Measurements from ENCODE around the gene TPM3. TPM values are rescaled to one million over a fixed set of nuclear protein-coding genes. Genes with fewer than 3 reads are reported as not detected.

TPM3 gene
- total and polyA plus RNA-seq, 9 of the 15 experiments (the other 6 are each of a cell fraction or from before 2014, with no cell fraction given): 202 to 604 (median 421) TPM

GRCh38 chr1:154183046-154183915 lies 8.6 kb downstream of the TPM3 start (continued):
- TF ChIP-seq NR2C1 (IDR thresholded peaks at IDR 0.05): 0 out of 2 replicates have a peak, but pooled peaks have one; percentile 58
- peak; percentile 27; the same call in 1 of the 2 replicates for TF ChIP-seq NR2C1 (tag; IDR thresholded peaks at IDR 0.05)
- 0 out of 2 replicates have a peak, but pooled peaks have one; percentile 36 for TF ChIP-seq TCF3 (CRISPR knock-in tag; IDR thresholded peaks at IDR 0.05)
- TF ChIP-seq SREBF1 (IDR thresholded peaks at IDR 0.05; ENCODE audit: borderline replicate concordance, low read depth, low read length): no peak
- TF ChIP-seq, protein P1, sequence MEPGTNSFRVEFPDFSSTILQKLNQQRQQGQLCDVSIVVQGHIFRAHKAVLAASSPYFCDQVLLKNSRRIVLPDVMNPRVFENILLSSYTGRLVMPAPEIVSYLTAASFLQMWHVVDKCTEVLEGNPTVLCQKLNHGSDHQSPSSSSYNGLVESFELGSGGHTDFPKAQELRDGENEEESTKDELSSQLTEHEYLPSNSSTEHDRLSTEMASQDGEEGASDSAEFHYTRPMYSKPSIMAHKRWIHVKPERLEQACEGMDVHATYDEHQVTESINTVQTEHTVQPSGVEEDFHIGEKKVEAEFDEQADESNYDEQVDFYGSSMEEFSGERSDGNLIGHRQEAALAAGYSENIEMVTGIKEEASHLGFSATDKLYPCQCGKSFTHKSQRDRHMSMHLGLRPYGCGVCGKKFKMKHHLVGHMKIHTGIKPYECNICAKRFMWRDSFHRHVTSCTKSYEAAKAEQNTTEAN (CRISPR knock-in tag; IDR thresholded peaks at IDR 0.05): no peak
- no peak for TF ChIP-seq POLR3G (IDR thresholded peaks at IDR 0.05; ENCODE audit: extremely low read depth, insufficient read length, insufficient replicate concordance)
- TF ChIP-seq POLR2AphosphoS2 (IDR thresholded peaks at IDR 0.05; ENCODE audit: low read length): peak; percentile 27; the same call in 1 of the 2 replicates
- no peak for TF ChIP-seq MCM7 (IDR thresholded peaks at IDR 0.05)
- TF ChIP-seq CREB3L1 (IDR thresholded peaks at IDR 0.05; ENCODE audit: borderline replicate concordance, low read depth): peak; percentile 82
- TF ChIP-seq ZNF77 (CRISPR knock-in tag; IDR thresholded peaks at IDR 0.05): no peak
- TF ChIP-seq ADNP (tag; IDR thresholded peaks at IDR 0.05): no peak
- TF ChIP-seq SNRNP70 (optimal IDR thresholded peaks at IDR 0.05; ENCODE audit: low read depth, low read length): no peak
- no peak for TF ChIP-seq ID3 (CRISPR knock-in tag; IDR thresholded peaks at IDR 0.05)
- peak; percentile 72; the same call in 1 of the 2 replicates for TF ChIP-seq ID3 (tag; IDR thresholded peaks at IDR 0.05)
- TF ChIP-seq ETV1 (tag; conservative IDR thresholded peaks at IDR 0.05; ENCODE audit: low read depth): peak; percentile 87
- TF ChIP-seq IFI16 (CRISPR knock-in tag; IDR thresholded peaks at IDR 0.05): no peak
- TF ChIP-seq ZNF780A (CRISPR knock-in tag; IDR thresholded peaks at IDR 0.05): no peak
- peak; percentile 98 for TF ChIP-seq GABPB1 (CRISPR knock-in tag; IDR thresholded peaks at IDR 0.05)
- TF ChIP-seq, protein P2, sequence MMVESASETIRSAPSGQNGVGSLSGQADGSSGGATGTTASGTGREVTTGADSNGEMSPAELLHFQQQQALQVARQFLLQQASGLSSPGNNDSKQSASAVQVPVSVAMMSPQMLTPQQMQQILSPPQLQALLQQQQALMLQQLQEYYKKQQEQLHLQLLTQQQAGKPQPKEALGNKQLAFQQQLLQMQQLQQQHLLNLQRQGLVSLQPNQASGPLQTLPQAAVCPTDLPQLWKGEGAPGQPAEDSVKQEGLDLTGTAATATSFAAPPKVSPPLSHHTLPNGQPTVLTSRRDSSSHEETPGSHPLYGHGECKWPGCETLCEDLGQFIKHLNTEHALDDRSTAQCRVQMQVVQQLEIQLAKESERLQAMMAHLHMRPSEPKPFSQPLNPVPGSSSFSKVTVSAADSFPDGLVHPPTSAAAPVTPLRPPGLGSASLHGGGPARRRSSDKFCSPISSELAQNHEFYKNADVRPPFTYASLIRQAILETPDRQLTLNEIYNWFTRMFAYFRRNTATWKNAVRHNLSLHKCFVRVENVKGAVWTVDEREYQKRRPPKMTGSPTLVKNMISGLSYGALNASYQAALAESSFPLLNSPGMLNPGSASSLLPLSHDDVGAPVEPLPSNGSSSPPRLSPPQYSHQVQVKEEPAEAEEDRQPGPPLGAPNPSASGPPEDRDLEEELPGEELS (CRISPR knock-in tag; IDR thresholded peaks at IDR 0.05; ENCODE audit: borderline replicate concordance): peak; percentile 69; the same call in 1 of the 2 replicates
- no peak for TF ChIP-seq BRF2 (IDR thresholded peaks at IDR 0.05; ENCODE audit: borderline replicate concordance, insufficient read depth, insufficient read length)
- TF ChIP-seq CBX2 (IDR thresholded peaks at IDR 0.05; ENCODE audit: insufficient read depth, low read length, poor library complexity, severe bottlenecking): no peak
- TF ChIP-seq U2AF1 (optimal IDR thresholded peaks at IDR 0.05; ENCODE audit: low read depth, low read length): no peak

Measured in K562 (cell line).